NCI-H187 (cell line): ENCODE results near the gene PRKCE.

Source experiments
- DNase-seq, 2 experiments: peaks; one replicate each; lab custom pipeline; 2025; lab: John Stamatoyannopoulos, UW

Gene PRKCE

GRCh38 chr2:46118656-46119371 is 467.3 kb downstream of the PRKCE start:
- DNase-seq, result no peak

GRCh38 chr2:46119453-46119852 is 468.0 kb downstream of the PRKCE start:
- DNase-seq, result no peak

- no peak for DNase-seq
Measured at GRCh38 chr2:46120792-46121555, 469.5 kb downstream of the PRKCE start.

GRCh38 chr2:46122318-46122976 is 471.0 kb downstream of the PRKCE start:
- no peak for DNase-seq

- DNase-seq, result no peak
Measured at GRCh38 chr2:46123013-46123412, 471.5 kb downstream of the PRKCE start.

GRCh38 chr2:46125798-46126197 is 474.3 kb downstream of the PRKCE start:
- DNase-seq, result no peak

GRCh38 chr2:46126571-46126970 is 475.1 kb downstream of the PRKCE start:
- no peak for DNase-seq

GRCh38 chr2:46127176-46127575 is 475.7 kb downstream of the PRKCE start:
- no peak for DNase-seq

GRCh38 chr2:46130511-46130910 is 479.0 kb downstream of the PRKCE start:
- DNase-seq, result no peak

- DNase-seq, result no peak
Measured at GRCh38 chr2:46132996-46133395, 481.5 kb downstream of the PRKCE start.

- no peak for DNase-seq
Measured at GRCh38 chr2:46134531-46135227, 483.2 kb downstream of the PRKCE start.

- no peak for DNase-seq
Measured at GRCh38 chr2:46135228-46135855, 483.9 kb downstream of the PRKCE start.

GRCh38 chr2:46135958-46136357 is 484.5 kb downstream of the PRKCE start:
- DNase-seq, result no peak

GRCh38 chr2:46136481-46136880 is 485.0 kb downstream of the PRKCE start:
- no peak for DNase-seq

GRCh38 chr2:46136953-46137352 is 485.5 kb downstream of the PRKCE start:
- DNase-seq, result no peak

- DNase-seq, result no peak
Measured at GRCh38 chr2:46142546-46143428, 491.3 kb downstream of the PRKCE start.

- DNase-seq, result no peak
Measured at GRCh38 chr2:46143429-46144132, 492.1 kb downstream of the PRKCE start.

GRCh38 chr2:46144133-46144800 is 492.8 kb downstream of the PRKCE start:
- DNase-seq, result no peak

GRCh38 chr2:46145017-46145416 is 493.5 kb downstream of the PRKCE start:
- no peak for DNase-seq

GRCh38 chr2:46145840-46146239 is 494.4 kb downstream of the PRKCE start:
- DNase-seq, result no peak
